Thyroid gland (tissue), 4 donors: ENCODE data around the gene BRPF3. TPM values are rescaled to one million over a fixed set of nuclear protein-coding genes. Genes with fewer than 3 reads are reported as not detected.

Experiments
- DNase-seq, 2 donors: peaks; one replicate each; pipeline ENCODE4 v3.0.0-alpha.2; 2019
- H3K27ac ChIP-seq, 3 donors: fragments of 200-600 bp; sonication (generic); 1 replicate in 2 of 3; 2 replicates in 1 of 3; pipeline ENCODE4 v1.5.1; 2016 to 2019; ENCODE audit warnings: mild to moderate bottlenecking in 1 of 3, moderate library complexity in 1 of 3
- H3K27me3 ChIP-seq: fragments of 200-600 bp; sonication (generic); one replicate; pipeline ENCODE4 v1.5.1; 2019
- H3K36me3 ChIP-seq, 2 donors: fragments of 200-600 bp; sonication (generic); one replicate each; pipeline ENCODE4 v1.5.1; 2016 to 2019
- H3K4me1 ChIP-seq, 2 donors: fragments of 200-600 bp; sonication (generic); one replicate each; pipeline ENCODE4 v1.5.1; 2017 to 2019
- H3K4me3 ChIP-seq, 3 donors: fragments of 200-600 bp; sonication (generic); replicated peaks in 1 of 3; 1 replicate in 2 of 3; 2 replicates in 1 of 3; pipeline ENCODE4 v1.5.1; 2016; ENCODE audit warnings: mild to moderate bottlenecking in 1 of 3
- H3K9me3 ChIP-seq: fragments of 200-600 bp; sonication (generic); one replicate; pipeline ENCODE4 v1.5.1; 2017
- CTCF ChIP-seq, 6 experiments: fragments of 200-600 bp in 3 of 6; fragments of 450-650 bp in 3 of 6; sonication (generic) in 3 of 6; IDR thresholded peaks; one replicate each; pipeline ENCODE4 v1.5.1; 2016 to 2019; ENCODE audit warnings: antibody characterized with exemption in 6 of 6, mild to moderate bottlenecking in 2 of 6, inconsistent platforms in 1 of 6, moderate library complexity in 1 of 6
- POLR2A ChIP-seq, 2 donors: fragments of 450-650 bp; IDR thresholded peaks; one replicate each; pipeline ENCODE4 v1.6.1; 2017; ENCODE audit warnings: antibody characterized with exemption in 2 of 2, mild to moderate bottlenecking in 2 of 2, moderate library complexity in 1 of 2
- WGBS, 2 donors: methylation state at CpG; one replicate each; pipeline ENCODE4 v1.1.5; 2017; 5-methylcytosine and 5-hydroxymethylcytosine counted together
- intact Hi-C: fragments of 100-400 bp; cut with DNase I; formaldehyde crosslinking; loops from one replicate; pipeline ENCODE4 v1.15.1; 2023
- total RNA-seq, 4 donors: library from RNA; depleted of rRNA; stranded (reverse); fragments of >200 nt; gene quantifications; one replicate each; pipeline ENCODE4 v1.2.3, GENCODE V29; 2016

The BRPF3 gene
- total RNA-seq, 4 donors from 2014 or later = 21.5 to 55.1 (median 35.3) TPM

GRCh38 chr6:36187446-36187845 lies 9.1 kb upstream of the BRPF3 start:
- no peak overlapping the region for H3K4me3 ChIP-seq
- 88 to 91% methylated on average over 2 of the region's 2 CpGs for WGBS, 2 donors
- no peaks in the 10 kb centered on the region for H3K9me3 ChIP-seq
- intact Hi-C loops = no loop called here
- TF ChIP-seq POLR2A (IDR thresholded peaks at IDR 0.05) (no peak), CTCF (IDR thresholded peaks at IDR 0.05) (no peak)
- H3K27ac ChIP-seq = no peak overlapping the region
- no peaks in the 10 kb centered on the region for H3K36me3 ChIP-seq
- no peaks in the 10 kb centered on the region for H3K27me3 ChIP-seq
- DNase-seq = no peak
- no peaks in the 10 kb centered on the region for H3K4me1 ChIP-seq

GRCh38 chr6:36195471-36196112 lies 952 bp upstream of the BRPF3 start:
- no peaks in the 10 kb centered on the region for H3K9me3 ChIP-seq
- TF ChIP-seq CTCF (IDR thresholded peaks at IDR 0.05) = no peak
- no peak for TF ChIP-seq POLR2A (IDR thresholded peaks at IDR 0.05)
- 23 to 24% methylated on average over 8 of the region's 8 CpGs for WGBS, 2 donors
- peaks cover 2 to 3% of the 10 kb centered on the region in 2 donors for H3K36me3 ChIP-seq
- peak; percentile 39 to 43 for DNase-seq
- H3K27ac ChIP-seq = peak overlapping the region; percentile 93 to 98 (median 95)
- H3K4me1 ChIP-seq = peaks cover 10 to 12% of the 10 kb centered on the region in 2 donors
- H3K4me3 ChIP-seq = peak overlapping the region in 2 of 3 donors; percentile 49 to 66
- intact Hi-C loops = loop anchor here (5.0 kb wide), 2 partner anchors 68 to 168 kb away; partner anchors contain the start of gene MAPK14
- no peaks in the 10 kb centered on the region for H3K27me3 ChIP-seq

- intact Hi-C loops = loop anchor here (5.0 kb wide), 2 partner anchors 70 to 170 kb away; partner anchors contain the start of gene MAPK14
- DNase-seq = peak; percentile 99
- peaks cover 9 to 16% of the 10 kb centered on the region in 2 donors for H3K36me3 ChIP-seq
- H3K9me3 ChIP-seq = no peaks in the 10 kb centered on the region
- H3K27me3 ChIP-seq = no peaks in the 10 kb centered on the region
- WGBS, 2 donors = 0 to 1% methylated on average over 18 of the region's 58 CpGs
- H3K27ac ChIP-seq = peak overlapping the region; percentile 93 to 98 (median 95)
- peaks cover 10 to 14% of the 10 kb centered on the region in 2 donors for H3K4me1 ChIP-seq
- peak overlapping the region in 2 of 3 donors; percentile 66 to 69 for H3K4me3 ChIP-seq
- TF ChIP-seq CTCF (IDR thresholded peaks at IDR 0.05) (no peak), POLR2A (IDR thresholded peaks at IDR 0.05) (peak in 1 of 2 donors; percentile 77)
Measured at GRCh38 chr6:36196880-36197548, 470 bp downstream of the BRPF3 start.

- WGBS, 2 donors = 34 to 54% methylated on average over 9 to 17 of the region's 17 CpGs
Measured at GRCh38 chr6:36197739-36198221, 1.2 kb downstream of the BRPF3 start.

More at GRCh38 chr6:36197739-36198221, 1.2 kb downstream of the BRPF3 start:
- no peak for TF ChIP-seq POLR2A (IDR thresholded peaks at IDR 0.05)
- TF ChIP-seq CTCF (IDR thresholded peaks at IDR 0.05) = no peak
- no peaks in the 10 kb centered on the region for H3K9me3 ChIP-seq
- no peaks in the 10 kb centered on the region for H3K27me3 ChIP-seq
- peak; percentile 25 to 30 for DNase-seq
- peaks cover 12 to 16% of the 10 kb centered on the region in 2 donors for H3K36me3 ChIP-seq
- peak overlapping the region in 1 of 3 donors; percentile 66 for H3K4me3 ChIP-seq
- intact Hi-C loops = loop anchor here (5.0 kb wide), 2 partner anchors 70 to 170 kb away; partner anchors contain the start of gene MAPK14
- H3K4me1 ChIP-seq = peaks cover 10 to 14% of the 10 kb centered on the region in 2 donors
- H3K27ac ChIP-seq = no peak overlapping the region
